Skin of body (tissue), 2 donors: ENCODE measurements around the gene DHRS1. TPM values are rescaled to one million over a fixed set of nuclear protein-coding genes. Genes with fewer than 3 reads are reported as not detected.
A peak's percentile ranks its signal among the peaks of the same experiment; 100 is the strongest.

Experiments
- DNase-seq: peaks from one replicate; lab custom pipeline; 2025; lab: John Stamatoyannopoulos, UW
- total RNA-seq: library from RNA; depleted of rRNA; stranded (reverse); fragments of >200 nt; gene quantifications from one replicate; pipeline ENCODE4 v1.2.3, GENCODE V29; 2014

The DHRS1 gene
- total RNA-seq, 1 donor from 2014 or later, result 17.9 TPM

- no peak for DNase-seq
Measured at GRCh38 chr14:24283796-24284460, 15.7 kb downstream of the DHRS1 start.

DNA sequence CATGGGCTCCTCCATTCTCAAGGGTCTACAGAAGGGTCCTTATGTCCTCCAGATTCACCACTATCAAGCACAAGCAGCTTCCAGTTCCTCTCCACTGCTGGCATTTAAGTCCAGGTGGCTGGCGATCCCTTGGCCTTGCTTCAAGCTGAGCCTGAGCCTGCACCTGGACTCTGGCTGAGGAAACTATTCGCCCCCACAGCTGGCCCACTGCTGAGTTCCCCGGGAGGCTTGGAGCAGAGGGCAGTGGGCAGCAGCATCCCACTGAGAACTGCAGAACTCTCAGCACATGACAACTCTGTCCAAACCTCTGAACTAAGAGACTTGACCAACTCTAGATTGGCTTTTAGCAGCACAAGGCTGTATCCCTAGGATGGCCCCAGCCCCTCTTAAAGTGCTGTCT, 16.8 kb downstream of the DHRS1 start:
- DNase-seq, result no peak

DNA sequence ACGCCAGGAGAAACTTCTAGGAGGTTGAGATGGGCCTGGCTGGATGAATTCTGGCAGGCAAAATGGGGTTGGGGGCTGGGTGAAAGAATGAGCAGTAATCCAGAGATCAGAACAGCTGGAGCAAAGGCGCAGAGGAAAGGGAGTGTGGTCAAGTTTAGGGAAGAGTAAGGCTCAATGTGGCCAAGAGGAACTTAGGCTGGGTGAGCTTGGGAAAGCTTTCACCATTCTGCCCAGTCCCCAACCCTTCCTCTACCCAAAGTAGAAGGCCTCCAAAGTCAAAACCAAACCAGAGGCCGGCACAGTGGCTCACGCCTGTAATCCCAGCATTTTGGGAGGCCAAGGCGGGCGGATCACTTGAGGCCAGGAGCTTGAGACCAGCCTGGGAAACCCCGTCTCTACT, 17.9 kb downstream of the DHRS1 start:
- DNase-seq, result no peak

- DNase-seq, result no peak
Measured at GRCh38 chr14:24280797-24281460, 18.7 kb downstream of the DHRS1 start.

DNA sequence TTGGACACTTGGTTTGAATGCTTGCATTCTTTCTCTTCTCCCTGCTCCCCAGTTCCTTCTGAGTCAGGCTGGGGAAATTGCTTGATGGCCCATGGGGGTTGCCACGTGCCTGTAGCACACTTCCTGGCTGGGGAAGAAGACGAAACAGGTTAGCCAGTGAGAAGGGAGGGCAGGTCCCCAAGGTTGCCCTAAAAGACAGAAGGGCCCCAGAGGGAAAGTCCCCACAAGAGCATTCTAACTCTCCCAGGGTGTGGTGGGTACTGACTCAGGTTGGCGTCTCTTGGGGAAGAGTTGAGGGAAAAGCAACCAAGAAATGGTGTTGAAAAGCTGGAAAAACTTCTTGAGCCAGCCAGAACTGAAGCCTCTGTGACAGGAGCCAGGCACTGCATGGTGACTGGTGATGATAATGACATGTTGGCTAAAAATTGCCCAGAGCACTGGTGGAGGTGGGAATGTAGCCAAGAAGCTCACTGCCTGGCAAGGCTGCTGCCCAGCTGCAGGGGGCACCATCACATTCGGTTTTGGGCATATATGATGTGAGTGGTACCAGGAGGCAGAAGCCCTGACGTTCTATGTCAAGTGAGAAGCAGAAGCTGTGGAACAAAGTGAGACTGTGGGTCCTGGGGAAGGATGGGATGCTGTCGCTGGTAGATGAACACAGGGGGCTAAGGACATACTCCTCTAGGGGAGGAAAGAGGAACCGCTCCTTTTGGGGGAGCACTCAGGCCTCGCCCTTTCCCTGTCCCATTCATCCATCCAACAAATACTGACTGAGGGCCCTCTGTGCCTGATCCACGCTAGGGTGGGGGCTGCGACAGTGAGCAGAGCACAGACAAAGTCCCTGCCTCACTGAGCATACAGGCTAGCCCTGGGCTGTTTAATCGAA, 20.0 kb downstream of the DHRS1 start:
- no peak for DNase-seq

DNA sequence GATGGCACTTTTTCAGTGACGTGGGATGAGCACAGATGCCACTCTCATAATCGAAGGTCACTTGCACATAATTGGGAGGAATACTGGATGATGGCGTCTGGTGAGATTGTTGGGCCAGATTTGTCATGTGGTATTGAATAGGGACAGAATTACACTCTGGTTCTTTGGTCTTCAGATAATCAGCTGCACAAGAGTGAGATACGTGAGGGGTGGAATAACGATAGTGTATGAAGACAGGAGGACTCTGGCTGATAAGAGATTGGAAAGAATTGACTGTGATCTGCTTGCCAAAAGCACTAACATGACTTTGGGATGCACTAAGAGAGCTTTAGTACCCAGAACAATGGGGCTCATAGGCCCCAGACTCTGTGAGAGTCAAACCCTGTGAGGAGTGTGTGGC, 21.2 kb downstream of the DHRS1 start:
- DNase-seq, result no peak

- DNase-seq, result no peak
Measured at GRCh38 chr14:24277606-24278321, 21.8 kb downstream of the DHRS1 start.

- no peak for DNase-seq
Measured at GRCh38 chr14:24277071-24277470, 22.5 kb downstream of the DHRS1 start.

GRCh38 chr14:24274101-24274543, 25.5 kb downstream of the DHRS1 start:
- DNase-seq, result peak; percentile 14

DNA sequence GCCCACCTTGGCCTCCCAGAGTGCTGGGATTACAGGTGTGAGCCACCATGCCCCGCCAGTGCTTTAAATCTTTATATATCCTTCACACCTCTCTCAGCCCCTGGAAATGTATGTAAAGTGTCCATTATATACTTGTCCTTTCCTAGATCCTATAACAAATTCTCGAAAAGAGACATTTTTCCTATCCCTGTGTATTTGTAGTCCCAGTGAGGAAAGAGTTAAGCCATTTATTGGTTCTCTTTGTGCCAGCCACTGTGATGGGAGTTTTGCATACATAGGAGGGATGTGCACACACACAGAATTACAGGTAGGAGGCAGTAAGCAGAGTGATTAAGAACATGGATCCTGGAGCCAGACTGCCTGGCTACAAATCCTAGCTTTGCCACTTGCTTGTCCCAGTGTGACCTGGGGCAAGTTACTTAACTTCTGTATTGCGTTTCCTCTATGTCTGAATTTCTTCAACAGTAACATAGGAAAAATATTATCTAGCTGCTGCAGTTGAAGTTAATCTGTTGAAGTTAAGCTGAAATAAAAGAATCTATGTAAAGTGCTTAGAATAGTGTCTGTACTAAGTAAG, 26.1 kb downstream of the DHRS1 start:
- DNase-seq, result no peak

- DNase-seq, result no peak
Measured at GRCh38 chr14:24272467-24272866, 27.1 kb downstream of the DHRS1 start.

- DNase-seq, result no peak
Measured at GRCh38 chr14:24271834-24272263, 27.7 kb downstream of the DHRS1 start.

- DNase-seq, result peak; percentile 83
Measured at GRCh38 chr14:24271134-24271833, 28.3 kb downstream of the DHRS1 start, which contains the start of gene RABGGTA. Gene RABGGTA, minus strand, starts transcription at chr14:24271597. Its CDS starts 482 bp downstream, at chr14:24271115.

GRCh38 chr14:24270537-24271133, 28.9 kb downstream of the DHRS1 start:
- DNase-seq, result no peak

- DNase-seq, result no peak
Measured at GRCh38 chr14:24269910-24270536, 29.6 kb downstream of the DHRS1 start.

- no peak for DNase-seq
Measured at GRCh38 chr14:24269368-24269767, 30.2 kb downstream of the DHRS1 start.

DNA sequence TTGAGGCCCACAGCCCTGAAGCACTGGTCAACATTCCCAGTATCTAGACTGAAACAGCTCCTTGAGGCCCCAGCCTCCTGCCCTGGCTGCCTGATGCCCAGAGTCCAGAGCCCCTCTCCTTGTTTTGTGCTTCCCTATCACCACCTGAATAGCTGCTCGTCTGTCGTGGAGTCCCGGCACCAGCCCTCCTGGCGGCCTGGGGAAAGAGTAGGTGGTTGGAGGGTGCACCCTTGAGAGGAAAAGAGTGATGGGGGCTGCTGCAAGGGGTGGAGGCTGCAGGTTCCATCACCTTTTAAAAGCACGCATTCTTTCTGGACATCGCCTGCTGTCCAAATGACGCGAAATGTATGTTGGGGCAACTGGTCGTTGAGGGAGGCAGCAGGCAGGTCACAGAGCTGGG, 31.4 kb downstream of the DHRS1 start:
- DNase-seq, result no peak

GRCh38 chr14:24267516-24267915, 32.1 kb downstream of the DHRS1 start:
- no peak for DNase-seq
